Measurements from ENCODE around the gene PLPP4. TPM values are rescaled to one million over a fixed set of nuclear protein-coding genes. Genes with fewer than 3 reads are reported as not detected.

The PLPP4 gene
- total RNA-seq, 1 donor from 2014 or later = not detected

DNA sequence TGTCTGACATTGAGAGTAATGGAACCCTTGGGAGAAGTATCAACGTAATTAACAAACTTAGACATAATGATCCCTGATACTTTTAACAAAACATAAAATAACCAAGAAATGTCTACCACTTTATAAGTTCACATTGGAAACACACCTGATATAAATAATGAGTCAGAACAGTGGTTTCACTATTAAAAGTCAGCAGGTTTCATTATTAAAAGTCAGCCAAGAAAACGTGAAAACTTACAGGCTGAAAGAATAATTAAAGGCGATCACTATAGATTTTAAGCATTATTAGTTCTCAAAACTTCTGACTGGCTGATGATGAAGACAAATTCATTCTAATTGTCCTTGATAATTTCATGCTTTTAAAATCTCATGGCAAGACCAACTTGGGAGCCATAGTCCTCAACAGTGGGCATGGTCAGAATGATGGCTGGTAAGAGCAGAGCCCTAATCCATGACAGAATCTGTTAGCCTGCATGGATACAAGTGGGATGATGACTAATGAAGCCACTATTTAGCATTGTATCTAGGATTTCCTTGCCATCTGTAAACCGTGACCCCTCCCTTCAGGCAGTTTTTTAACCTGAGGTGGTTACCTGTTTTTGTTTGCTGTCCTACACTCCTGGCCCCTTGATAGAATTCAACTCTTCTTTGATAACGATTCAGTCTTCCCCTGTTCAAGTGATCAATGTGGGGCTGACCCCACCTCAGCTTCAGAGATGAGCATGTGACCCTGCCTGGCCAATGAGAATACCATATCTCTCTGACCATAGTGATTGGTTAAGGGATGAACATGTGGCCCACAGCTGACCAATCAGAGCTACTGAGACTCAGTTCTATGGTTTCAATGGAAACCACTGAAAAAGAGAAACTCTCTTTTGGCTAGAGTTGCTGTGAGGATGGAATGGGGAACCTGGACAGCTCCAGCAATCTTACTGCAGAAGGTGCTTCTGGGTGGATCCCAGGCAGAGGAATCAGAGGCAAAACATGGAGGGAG, 151.0 kb downstream of the PLPP4 start:
- intact Hi-C loops (cut with micrococcal nuclease) = no loop called here

DNA sequence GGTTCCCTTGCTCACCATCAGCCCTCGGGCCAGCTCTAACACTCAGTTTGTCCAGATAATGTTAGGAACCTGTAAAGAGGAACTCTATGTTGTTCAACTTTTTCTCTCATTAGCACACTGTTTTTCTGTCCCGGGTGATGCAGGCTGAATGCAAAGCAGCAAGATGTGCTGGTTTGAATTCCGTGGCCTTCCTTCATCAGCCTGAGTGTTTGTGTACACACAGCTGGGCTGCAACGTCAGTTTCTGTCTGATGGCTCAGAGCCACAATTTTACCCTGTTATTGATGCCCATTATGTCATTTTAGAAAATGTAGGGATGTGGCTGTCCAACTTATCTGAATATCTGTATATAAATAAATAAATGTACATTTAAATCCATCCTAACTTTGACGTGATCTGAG, 152.0 kb downstream of the PLPP4 start:
- intact Hi-C loops (cut with micrococcal nuclease) = no loop called here

DNA sequence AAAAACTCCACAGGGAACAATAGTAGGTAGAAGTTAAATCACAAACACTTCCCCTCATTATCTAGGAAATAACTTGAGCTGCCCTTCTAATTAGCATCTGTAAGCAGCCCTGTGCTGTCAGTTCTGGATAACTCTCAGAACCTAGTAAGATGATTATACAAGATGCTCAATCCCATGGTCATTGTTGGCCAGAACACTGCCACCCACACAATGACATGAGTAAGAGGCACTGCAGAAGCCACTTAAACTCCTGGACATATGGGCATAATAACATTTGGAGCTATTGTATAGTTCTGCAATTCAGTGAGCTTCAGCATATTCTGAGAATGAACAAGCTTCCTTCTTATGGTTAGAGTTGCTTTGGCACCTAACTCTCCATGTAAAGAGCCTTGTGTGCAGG, 153.8 kb downstream of the PLPP4 start:
- intact Hi-C loops (cut with micrococcal nuclease) = no loop called here

DNA sequence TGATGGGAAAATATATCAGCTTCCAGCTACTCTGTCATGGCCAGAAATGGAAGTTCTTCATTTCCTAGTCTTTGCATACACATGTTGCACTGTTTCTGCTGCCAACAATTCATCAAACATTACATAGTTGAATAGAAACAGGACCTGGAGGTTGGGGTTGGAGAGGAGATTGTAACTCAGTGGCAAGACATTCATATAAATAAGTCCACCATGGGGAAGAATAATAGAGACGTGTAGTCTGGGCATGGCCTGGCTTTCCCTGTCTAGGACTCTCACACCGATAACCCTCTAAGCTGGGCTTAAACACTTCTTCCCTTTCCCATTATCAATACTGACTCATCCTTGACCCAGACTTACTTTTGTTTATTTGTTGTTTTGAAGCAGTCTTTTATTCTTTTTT, 155.7 kb downstream of the PLPP4 start:
- intact Hi-C loops (cut with micrococcal nuclease) = no loop called here

DNA sequence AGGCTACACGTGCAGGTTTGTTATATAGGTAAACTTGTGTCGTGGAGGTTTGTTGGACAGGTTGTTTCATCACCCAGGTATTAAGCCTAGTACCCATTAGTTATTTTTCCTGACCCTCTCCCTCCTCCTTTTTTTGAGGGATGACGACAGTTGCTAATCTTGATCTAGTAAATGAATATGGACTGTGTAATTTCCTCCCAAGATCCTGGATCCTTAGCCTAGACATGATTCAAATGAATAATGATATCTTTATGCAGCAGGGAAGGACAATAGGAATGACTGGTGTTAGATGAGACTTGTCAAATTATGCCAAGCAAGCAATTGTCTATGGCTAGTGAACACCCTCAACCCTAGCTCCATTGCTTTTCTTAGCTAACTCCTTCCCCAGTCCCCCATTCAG, 156.2 kb downstream of the PLPP4 start:
- intact Hi-C loops (cut with micrococcal nuclease) = no loop called here

DNA sequence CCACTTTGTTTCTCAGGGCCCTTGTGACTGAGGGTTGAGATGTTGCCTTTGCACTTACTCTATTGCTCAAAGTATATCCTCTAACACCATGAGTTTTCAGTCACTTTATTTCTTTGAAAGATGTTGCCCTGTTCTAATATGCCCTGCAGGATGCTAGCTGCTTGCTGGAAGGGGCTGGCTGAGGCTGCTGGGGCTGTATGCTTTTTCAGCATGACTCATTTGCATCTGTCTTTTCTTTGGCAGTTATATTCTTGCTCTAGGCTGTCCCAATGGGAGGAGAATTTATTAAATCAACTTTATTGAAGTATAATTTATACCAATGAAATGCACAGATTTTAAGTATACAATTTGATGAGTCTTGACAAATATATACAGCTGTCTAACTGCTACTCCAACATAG, 157.7 kb downstream of the PLPP4 start:
- intact Hi-C loops (cut with micrococcal nuclease) = no loop called here

DNA sequence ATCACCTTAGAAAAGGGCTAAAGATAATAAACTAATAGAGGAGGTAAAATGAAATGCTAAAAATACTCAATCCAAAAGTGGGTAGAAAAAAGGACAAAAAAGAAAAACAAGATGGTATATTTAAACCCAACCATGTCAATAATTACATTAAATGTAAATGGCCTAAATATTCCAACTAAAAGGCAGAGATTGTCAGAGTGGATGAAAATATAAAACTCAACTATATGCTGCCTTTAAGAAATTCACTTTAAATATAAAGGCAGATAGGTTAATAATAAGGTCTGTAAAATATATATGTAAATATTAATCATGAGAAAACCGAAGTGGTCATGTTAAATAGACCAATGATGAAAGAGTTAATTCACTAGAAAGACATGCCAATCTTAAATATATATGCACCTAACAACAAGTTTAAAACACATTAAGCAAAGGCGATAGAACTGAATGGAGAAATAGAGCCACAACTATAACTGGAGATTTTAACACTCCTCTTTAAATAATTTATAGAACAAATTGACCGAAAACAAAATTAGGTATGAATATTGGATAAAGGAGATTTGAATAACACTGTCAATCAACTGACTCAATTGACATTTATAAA, 159.4 kb downstream of the PLPP4 start:
- intact Hi-C loops (cut with micrococcal nuclease) = no loop called here

DNA sequence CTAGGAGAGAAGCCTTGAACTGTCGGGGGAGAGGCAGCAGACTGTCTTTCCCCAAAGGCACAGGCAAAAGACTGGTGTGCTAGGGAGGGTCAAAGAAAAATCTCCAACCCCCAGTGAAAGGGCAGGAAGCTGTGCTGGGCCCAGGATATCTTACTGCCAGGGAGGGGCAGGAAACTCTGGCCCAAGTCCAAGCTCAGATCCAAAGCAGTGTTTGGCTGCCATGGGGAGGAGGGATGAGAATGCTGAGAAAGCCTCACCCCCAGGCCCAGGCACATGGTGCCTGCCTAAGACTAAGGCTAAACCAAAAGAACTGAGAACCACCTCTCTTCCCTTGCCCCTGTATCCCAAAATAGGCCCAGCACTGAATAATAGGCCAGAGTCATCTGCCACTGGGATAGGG, 171.2 kb downstream of the PLPP4 start:
- intact Hi-C loops (cut with micrococcal nuclease) = no loop called here

DNA sequence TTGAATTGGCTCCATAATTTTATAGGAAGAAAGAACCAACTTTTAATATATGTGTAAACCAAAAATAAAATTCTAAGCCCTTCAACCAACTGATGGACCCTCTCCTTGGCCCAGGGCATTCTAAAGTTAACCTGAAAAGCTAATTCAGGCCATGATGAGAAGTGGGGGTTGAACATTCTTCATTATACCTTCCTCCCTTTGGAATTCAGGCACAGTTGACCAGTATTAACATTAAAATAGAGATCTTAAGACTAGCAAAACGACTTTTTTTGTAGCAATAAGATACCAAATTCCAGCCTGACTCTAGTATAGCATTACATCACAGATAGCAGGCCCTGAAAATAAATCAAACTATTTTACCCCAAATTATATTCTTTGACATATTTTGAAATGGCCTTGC, 173.2 kb downstream of the PLPP4 start:
- intact Hi-C loops (cut with micrococcal nuclease) = no loop called here

DNA sequence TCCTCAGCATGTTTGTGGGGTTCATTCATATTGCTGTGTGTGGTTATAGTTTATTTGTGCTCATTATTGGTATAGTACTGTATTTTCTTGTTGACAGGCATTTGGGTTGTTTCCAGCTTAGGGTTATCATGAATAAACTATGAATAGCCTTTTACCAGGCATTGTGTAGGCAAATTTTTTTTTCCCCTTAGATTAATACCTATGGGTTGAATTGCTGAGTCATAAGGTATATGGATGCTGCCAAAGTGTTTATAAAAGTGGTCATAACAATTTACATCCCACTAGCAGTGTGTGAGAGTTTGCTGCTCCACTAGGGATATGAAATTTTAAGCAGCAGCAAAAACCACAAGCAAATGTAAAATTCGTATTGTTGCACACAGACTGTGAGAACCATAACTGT, 175.0 kb downstream of the PLPP4 start:
- intact Hi-C loops (cut with micrococcal nuclease) = no loop called here

DNA sequence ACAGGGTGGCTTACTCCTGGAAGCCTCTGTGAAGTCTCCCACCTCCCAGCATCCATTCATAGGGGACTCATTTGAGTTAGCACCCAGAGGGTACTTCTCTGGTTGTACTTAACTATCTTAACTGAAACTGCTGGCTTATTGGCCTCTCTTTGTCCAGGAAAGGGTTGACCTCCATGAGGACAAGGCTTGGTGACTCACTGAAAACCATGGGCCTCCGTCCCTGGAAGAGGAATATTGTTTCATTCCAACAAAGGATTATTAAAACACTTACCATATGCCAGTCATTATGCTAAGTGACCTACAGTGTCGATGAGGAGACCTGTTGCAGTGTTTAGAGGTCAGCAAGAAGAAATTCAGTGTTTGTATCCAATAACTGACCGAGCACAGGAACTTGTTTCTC, 175.9 kb downstream of the PLPP4 start:
- intact Hi-C loops (cut with micrococcal nuclease) = no loop called here

DNA sequence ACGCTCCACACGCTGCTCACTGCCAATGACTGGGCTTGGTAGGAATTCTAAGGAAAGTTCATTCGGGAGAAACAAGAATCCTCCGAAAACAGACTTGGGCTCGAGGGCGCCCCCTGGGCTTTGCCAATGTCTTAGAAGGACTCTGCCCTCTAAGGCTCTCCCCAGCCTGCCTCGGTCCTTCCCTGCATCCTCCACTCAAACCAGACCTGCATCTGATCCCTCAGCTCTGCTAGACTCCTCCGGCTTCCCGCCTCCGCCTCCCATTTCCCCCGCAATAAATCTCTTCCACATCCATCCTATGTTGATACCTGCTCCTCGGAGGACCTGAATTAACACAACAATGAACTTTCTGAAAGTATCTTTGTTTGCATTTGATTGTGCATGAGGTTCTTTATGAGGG, 177.6 kb downstream of the PLPP4 start:
- intact Hi-C loops (cut with micrococcal nuclease) = no loop called here
